Inferior parietal cortex (tissue), 1 donor: ENCODE data around the gene PFKP.
"Not testable (repeated sequence)": the region's sequence is repeated elsewhere in the genome, so short reads cannot be mapped to it uniquely, and the experiment has no call there.

ENCODE experiments used
- DNase-seq: peaks from one replicate; pipeline ENCODE4 v3.0.0-alpha.2; 2016; ENCODE audit errors: extremely low spot score

Gene PFKP

GRCh38 chr10:3098689-3099088 is 31.3 kb downstream of the PFKP start:
- no peak for DNase-seq

GRCh38 chr10:3099291-3100092 is 32.1 kb downstream of the PFKP start:
- no peak for DNase-seq

- DNase-seq = no peak
Observed at GRCh38 chr10:3100093-3100792, 32.9 kb downstream of the PFKP start.

- no peak for DNase-seq
Observed at GRCh38 chr10:3100856-3101640, 33.7 kb downstream of the PFKP start.

GRCh38 chr10:3102720-3103427 is 35.5 kb downstream of the PFKP start:
- peak; percentile 36 for DNase-seq

GRCh38 chr10:3103646-3104045 is 36.3 kb downstream of the PFKP start:
- no peak for DNase-seq

- peak; percentile 76 for DNase-seq
Observed at GRCh38 chr10:3104251-3104918, 37.0 kb downstream of the PFKP start.

GRCh38 chr10:3105166-3105565 is 37.8 kb downstream of the PFKP start:
- no peak for DNase-seq

GRCh38 chr10:3105905-3106304 is 38.6 kb downstream of the PFKP start:
- no peak for DNase-seq

GRCh38 chr10:3106328-3106727 is 39.0 kb downstream of the PFKP start:
- DNase-seq = not testable (repeated sequence)

- DNase-seq = no peak
Observed at GRCh38 chr10:3106928-3107425, 39.6 kb downstream of the PFKP start.

- DNase-seq = peak; percentile 67
Observed at GRCh38 chr10:3107426-3107961, 40.1 kb downstream of the PFKP start.

GRCh38 chr10:3108033-3108432 is 40.7 kb downstream of the PFKP start:
- no peak for DNase-seq

GRCh38 chr10:3108575-3109105 is 41.3 kb downstream of the PFKP start:
- no peak for DNase-seq

GRCh38 chr10:3109196-3109595 is 41.8 kb downstream of the PFKP start:
- no peak for DNase-seq

GRCh38 chr10:3109633-3110032 is 42.3 kb downstream of the PFKP start:
- no peak for DNase-seq

GRCh38 chr10:3110782-3111620 is 43.7 kb downstream of the PFKP start:
- no peak for DNase-seq

- no peak for DNase-seq
Observed at GRCh38 chr10:3111621-3112163, 44.3 kb downstream of the PFKP start.

- DNase-seq = no peak
Observed at GRCh38 chr10:3113343-3113720, 46.0 kb downstream of the PFKP start.
